ENCODE data around the gene RGS6. TPM values are rescaled to one million over a fixed set of nuclear protein-coding genes. Genes with fewer than 3 reads are reported as not detected.
"Not testable (repeated sequence)": the region's sequence is repeated elsewhere in the genome, so short reads cannot be mapped to it uniquely, and the experiment has no call there.

RGS6 gene
- 0.08 TPM for polyA plus RNA-seq (2013, experiment 1 of 2)
- polyA plus RNA-seq (2013, experiment 2 of 2): 0.03 TPM

DNA sequence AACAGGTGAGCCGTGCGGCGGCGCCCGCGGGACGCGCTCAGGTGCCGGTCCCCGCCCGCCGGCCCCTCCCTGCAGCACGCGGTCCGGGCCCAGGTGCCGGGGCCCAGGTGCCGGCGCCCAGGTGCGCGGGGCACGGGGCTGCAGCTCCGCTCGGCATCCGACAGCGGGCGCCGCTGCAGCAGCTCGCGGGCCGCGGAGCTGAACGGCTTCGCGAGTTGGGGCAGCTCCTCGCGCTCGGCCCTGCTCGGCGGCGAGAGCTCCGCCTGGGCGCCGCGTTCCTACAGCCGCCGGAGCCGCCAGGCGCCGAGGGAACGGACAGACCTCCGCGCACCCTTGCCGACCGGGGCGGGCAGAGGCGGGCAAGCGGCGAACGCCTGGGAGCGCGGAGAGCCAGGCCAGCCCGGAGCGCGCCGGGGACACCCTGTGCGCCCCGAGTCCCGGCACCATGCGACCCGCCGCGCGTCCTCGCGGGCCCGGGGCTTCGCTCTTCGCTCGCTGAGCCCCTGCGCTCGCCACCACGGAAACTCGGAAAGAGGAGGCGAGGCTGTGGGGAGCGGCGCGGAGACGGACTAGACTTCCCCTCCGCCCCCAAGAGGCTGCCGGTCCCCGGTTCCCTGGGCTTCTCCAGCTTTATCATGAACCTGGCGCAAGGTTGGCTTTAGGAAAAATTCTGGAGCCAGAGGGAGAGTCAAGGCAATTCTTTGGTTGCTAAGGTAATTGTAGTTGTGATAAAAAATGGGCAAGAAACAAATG, at the start of gene RGS6:
Gene RGS6, plus strand, starts transcription at position 201 of the 753 bp plus-strand sequence.
- no peak within 1 kb of the TSS for H3K4ac ChIP-seq (ENCODE audit: low read depth in 1 of 2, low read length in 2 of 2)
- no peak within 1 kb of the TSS for H2AFZ ChIP-seq (ENCODE audit: low read depth, low read length)
- peak within 1 kb of the TSS; percentile 69 for H3K4me2 ChIP-seq (ENCODE audit: low read length, poor library complexity, severe bottlenecking)
- peak within 1 kb of the TSS in 1 of 2 experiments; percentile 39 for H3K4me3 ChIP-seq (ENCODE audit: insufficient read depth in 1 of 2, low read depth in 1 of 2, low read length in 2 of 2)
- H4K8ac ChIP-seq (ENCODE audit: low read length): no peak within 1 kb of the TSS
- H3K4me1 ChIP-seq (ENCODE audit: control insufficient read depth, insufficient read depth, low read depth, low read length): peaks cover 9% of the 10 kb centered on the region
- no peak within 1 kb of the TSS for H2AK5ac ChIP-seq (ENCODE audit: low read length, severe bottlenecking)
- no peaks in the 10 kb centered on the region for H3K79me1 ChIP-seq (replicated peaks; ENCODE audit: low read length, poor library complexity, severe bottlenecking)
- no peak within 1 kb of the TSS for H2BK12ac ChIP-seq (ENCODE audit: low read length in 2 of 2)
- H3K18ac ChIP-seq (ENCODE audit: low read depth in 1 of 2, low read length in 2 of 2): no peak within 1 kb of the TSS
- no peak within 1 kb of the TSS for H2BK120ac ChIP-seq (ENCODE audit: low read depth, low read length)
- no peak within 1 kb of the TSS for H3K27ac ChIP-seq (ENCODE audit: low read length, poor library complexity, severe bottlenecking)
- no peak within 1 kb of the TSS for H3K14ac ChIP-seq (ENCODE audit: low read length in 2 of 2)
- no peak within 1 kb of the TSS for H4K91ac ChIP-seq (ENCODE audit: low read length)
- no peak within 1 kb of the TSS for H3K23ac ChIP-seq (ENCODE audit: low read length in 2 of 2)
- no peaks in the 10 kb centered on the region for H3K9me3 ChIP-seq (ENCODE audit: control insufficient read depth, low read length)
- peaks cover 33 to 35% of the 10 kb centered on the region in 2 experiments for H3K27me3 ChIP-seq (ENCODE audit: control insufficient read depth in 1 of 2, insufficient read depth in 1 of 2, low read length in 2 of 2)
- H3K36me3 ChIP-seq (ENCODE audit: control insufficient read depth in 1 of 2, insufficient read depth in 2 of 2, low read depth in 1 of 2, low read length in 2 of 2): no peaks in the 10 kb centered on the region
- H2BK5ac ChIP-seq (ENCODE audit: low read depth, low read length, poor library complexity, severe bottlenecking): no peak within 1 kb of the TSS
- no peak within 1 kb of the TSS for H3K9ac ChIP-seq (ENCODE audit: low read length)
- no peak for DNase-seq
- no peak within 1 kb of the TSS for H2BK15ac ChIP-seq (ENCODE audit: low read depth, poor library complexity, severe bottlenecking)
- 1% methylated on average over 52 of the region's 92 CpGs for WGBS

- Histone ChIP-seq H3K23ac (ENCODE audit: low read length in 2 of 2) (no peak overlapping the region), H4K91ac (ENCODE audit: low read length) (no peak overlapping the region), H3K27ac (ENCODE audit: low read length, poor library complexity, severe bottlenecking) (no peak overlapping the region)
Measured at GRCh38 chr14:71883094-71883493, 49.1 kb upstream of the RGS6 start.

DNA sequence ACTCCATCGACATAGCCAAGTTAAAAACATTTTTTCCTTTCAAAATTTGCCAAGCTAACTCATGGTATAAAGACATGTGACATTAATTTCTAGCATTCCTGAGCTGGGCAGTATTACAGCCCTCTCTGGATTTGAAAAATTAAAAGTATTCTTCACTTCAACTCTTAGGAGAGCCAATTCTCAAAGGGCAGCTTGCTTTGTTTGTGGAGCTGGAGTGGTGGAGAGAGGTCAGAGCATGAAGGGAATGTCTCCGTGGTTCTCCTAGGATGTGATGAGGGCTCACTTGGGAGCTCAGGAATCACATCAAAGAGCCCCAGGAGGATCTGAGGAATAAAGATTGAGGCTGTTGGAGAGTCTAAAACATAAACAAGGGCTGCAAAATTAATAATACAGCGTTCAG, 46.9 kb upstream of the RGS6 start:
- Histone ChIP-seq H3K4me2 (ENCODE audit: low read length, poor library complexity, severe bottlenecking) (no peak overlapping the region), H2BK5ac (ENCODE audit: low read depth, low read length, poor library complexity, severe bottlenecking) (no peak overlapping the region), H3K9me3 (ENCODE audit: control insufficient read depth, low read length) (peaks cover 2% of the 10 kb centered on the region), H3K4me1 (ENCODE audit: control insufficient read depth, insufficient read depth, low read depth, low read length) (no peaks in the 10 kb centered on the region), H2AK5ac (ENCODE audit: low read length, severe bottlenecking) (no peak overlapping the region), H3K4me3 (ENCODE audit: insufficient read depth in 1 of 2, low read depth in 1 of 2, low read length in 2 of 2) (no peak overlapping the region), H3K79me1 (replicated peaks; ENCODE audit: low read length, poor library complexity, severe bottlenecking) (no peaks in the 10 kb centered on the region), H3K23ac (ENCODE audit: low read length in 2 of 2) (no peak overlapping the region), H4K8ac (ENCODE audit: low read length) (no peak overlapping the region), H3K18ac (ENCODE audit: low read depth in 1 of 2, low read length in 2 of 2) (no peak overlapping the region), H3K9ac (ENCODE audit: low read length) (no peak overlapping the region), H3K27me3 (ENCODE audit: control insufficient read depth in 1 of 2, insufficient read depth in 1 of 2, low read length in 2 of 2) (no peaks in the 10 kb centered on the region), H2BK12ac (ENCODE audit: low read length in 2 of 2) (no peak overlapping the region), H3K27ac (ENCODE audit: low read length, poor library complexity, severe bottlenecking) (no peak overlapping the region), H2AFZ (ENCODE audit: low read depth, low read length) (no peak overlapping the region), H4K91ac (ENCODE audit: low read length) (no peak overlapping the region), H3K4ac (ENCODE audit: low read depth in 1 of 2, low read length in 2 of 2) (no peak overlapping the region), H3K36me3 (ENCODE audit: control insufficient read depth in 1 of 2, insufficient read depth in 2 of 2, low read depth in 1 of 2, low read length in 2 of 2) (no peaks in the 10 kb centered on the region), H3K14ac (ENCODE audit: low read length in 2 of 2) (no peak overlapping the region), H2BK15ac (ENCODE audit: low read depth, poor library complexity, severe bottlenecking) (no peak overlapping the region), H2BK120ac (ENCODE audit: low read depth, low read length) (no peak overlapping the region)
- WGBS: 35% methylated on average over 3 of the region's 3 CpGs
- no peak for DNase-seq

More at GRCh38 chr14:71883094-71883493, 49.1 kb upstream of the RGS6 start:
- H3K4me2 ChIP-seq (ENCODE audit: low read length, poor library complexity, severe bottlenecking): no peak overlapping the region
- no peak overlapping the region for H2BK12ac ChIP-seq (ENCODE audit: low read length in 2 of 2)
- no peak overlapping the region for H3K18ac ChIP-seq (ENCODE audit: low read depth in 1 of 2, low read length in 2 of 2)
- no peak overlapping the region for H2BK15ac ChIP-seq (ENCODE audit: low read depth, poor library complexity, severe bottlenecking)
- no peaks in the 10 kb centered on the region for H3K4me1 ChIP-seq (ENCODE audit: control insufficient read depth, insufficient read depth, low read depth, low read length)
- H3K4me3 ChIP-seq (ENCODE audit: insufficient read depth in 1 of 2, low read depth in 1 of 2, low read length in 2 of 2): no peak overlapping the region
- no peaks in the 10 kb centered on the region for H3K36me3 ChIP-seq (ENCODE audit: control insufficient read depth in 1 of 2, insufficient read depth in 2 of 2, low read depth in 1 of 2, low read length in 2 of 2)
- no peak overlapping the region for H2AK5ac ChIP-seq (ENCODE audit: low read length, severe bottlenecking)
- no peak overlapping the region for H3K4ac ChIP-seq (ENCODE audit: low read depth in 1 of 2, low read length in 2 of 2)
- H3K79me1 ChIP-seq (replicated peaks; ENCODE audit: low read length, poor library complexity, severe bottlenecking): no peaks in the 10 kb centered on the region
- H3K14ac ChIP-seq (ENCODE audit: low read length in 2 of 2): no peak overlapping the region
- H2AFZ ChIP-seq (ENCODE audit: low read depth, low read length): no peak overlapping the region
- 92% methylated on average over 1 of the region's 1 CpG for WGBS
- H2BK5ac ChIP-seq (ENCODE audit: low read depth, low read length, poor library complexity, severe bottlenecking): no peak overlapping the region
- DNase-seq: no peak
- H3K9ac ChIP-seq (ENCODE audit: low read length): no peak overlapping the region
- peaks cover 2% of the 10 kb centered on the region for H3K9me3 ChIP-seq (ENCODE audit: control insufficient read depth, low read length)
- H4K8ac ChIP-seq (ENCODE audit: low read length): no peak overlapping the region
- no peak overlapping the region for H2BK120ac ChIP-seq (ENCODE audit: low read depth, low read length)
- H3K27me3 ChIP-seq (ENCODE audit: control insufficient read depth in 1 of 2, insufficient read depth in 1 of 2, low read length in 2 of 2): no peaks in the 10 kb centered on the region

DNA sequence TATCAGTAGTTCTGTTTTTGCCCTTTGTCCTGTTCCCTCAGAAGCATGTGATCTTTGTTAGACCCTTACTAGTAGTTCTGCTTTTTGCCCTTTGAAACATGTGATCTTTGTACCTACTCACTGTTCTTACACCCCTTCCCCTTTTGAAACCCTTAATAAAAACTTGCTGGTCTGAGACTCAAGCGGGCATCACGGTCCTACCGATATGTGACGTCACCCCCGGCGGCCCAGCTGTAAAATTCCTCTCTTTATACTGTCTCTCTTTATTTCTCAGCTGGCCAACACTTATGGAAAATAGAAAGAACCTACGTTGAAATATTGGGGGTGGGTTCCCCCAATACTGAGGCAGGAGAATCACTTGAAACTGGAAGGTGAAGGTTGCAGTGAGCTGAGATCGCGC, 44.4 kb upstream of the RGS6 start:
- not testable (repeated sequence) for H3K4me1 ChIP-seq (ENCODE audit: control insufficient read depth, insufficient read depth, low read depth, low read length); H2BK15ac ChIP-seq (ENCODE audit: low read depth, poor library complexity, severe bottlenecking); H2BK120ac ChIP-seq (ENCODE audit: low read depth, low read length); H3K27ac ChIP-seq (ENCODE audit: low read length, poor library complexity, severe bottlenecking); H3K79me1 ChIP-seq (replicated peaks; ENCODE audit: low read length, poor library complexity, severe bottlenecking); H3K18ac ChIP-seq (ENCODE audit: low read depth in 1 of 2, low read length in 2 of 2); DNase-seq; H2BK5ac ChIP-seq (ENCODE audit: low read depth, low read length, poor library complexity, severe bottlenecking); H4K91ac ChIP-seq (ENCODE audit: low read length); H2AFZ ChIP-seq (ENCODE audit: low read depth, low read length); H3K9me3 ChIP-seq (ENCODE audit: control insufficient read depth, low read length); H3K27me3 ChIP-seq (ENCODE audit: control insufficient read depth in 1 of 2, insufficient read depth in 1 of 2, low read length in 2 of 2); H2AK5ac ChIP-seq (ENCODE audit: low read length, severe bottlenecking); H3K36me3 ChIP-seq (ENCODE audit: control insufficient read depth in 1 of 2, insufficient read depth in 2 of 2, low read depth in 1 of 2, low read length in 2 of 2); H4K8ac ChIP-seq (ENCODE audit: low read length); H3K4me3 ChIP-seq (ENCODE audit: insufficient read depth in 1 of 2, low read depth in 1 of 2, low read length in 2 of 2); H3K9ac ChIP-seq (ENCODE audit: low read length); H2BK12ac ChIP-seq (ENCODE audit: low read length in 2 of 2); H3K14ac ChIP-seq (ENCODE audit: low read length in 2 of 2); H3K4ac ChIP-seq (ENCODE audit: low read depth in 1 of 2, low read length in 2 of 2); H3K4me2 ChIP-seq (ENCODE audit: low read length, poor library complexity, severe bottlenecking); H3K23ac ChIP-seq (ENCODE audit: low read length in 2 of 2)
- WGBS: 71% methylated on average over 3 of the region's 9 CpGs
